ENCODE results near the gene GANC.

GRCh38 chr15:42368096-42368495, 95.1 kb downstream of the GANC start:
- TF ChIP-seq, protein P1, sequence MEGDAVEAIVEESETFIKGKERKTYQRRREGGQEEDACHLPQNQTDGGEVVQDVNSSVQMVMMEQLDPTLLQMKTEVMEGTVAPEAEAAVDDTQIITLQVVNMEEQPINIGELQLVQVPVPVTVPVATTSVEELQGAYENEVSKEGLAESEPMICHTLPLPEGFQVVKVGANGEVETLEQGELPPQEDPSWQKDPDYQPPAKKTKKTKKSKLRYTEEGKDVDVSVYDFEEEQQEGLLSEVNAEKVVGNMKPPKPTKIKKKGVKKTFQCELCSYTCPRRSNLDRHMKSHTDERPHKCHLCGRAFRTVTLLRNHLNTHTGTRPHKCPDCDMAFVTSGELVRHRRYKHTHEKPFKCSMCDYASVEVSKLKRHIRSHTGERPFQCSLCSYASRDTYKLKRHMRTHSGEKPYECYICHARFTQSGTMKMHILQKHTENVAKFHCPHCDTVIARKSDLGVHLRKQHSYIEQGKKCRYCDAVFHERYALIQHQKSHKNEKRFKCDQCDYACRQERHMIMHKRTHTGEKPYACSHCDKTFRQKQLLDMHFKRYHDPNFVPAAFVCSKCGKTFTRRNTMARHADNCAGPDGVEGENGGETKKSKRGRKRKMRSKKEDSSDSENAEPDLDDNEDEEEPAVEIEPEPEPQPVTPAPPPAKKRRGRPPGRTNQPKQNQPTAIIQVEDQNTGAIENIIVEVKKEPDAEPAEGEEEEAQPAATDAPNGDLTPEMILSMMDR (IDR thresholded peaks at IDR 0.05), result no peak
- TF ChIP-seq EP300 (IDR thresholded peaks at IDR 0.05) (no peak), POLR2A (IDR thresholded peaks at IDR 0.05) (no peak), POLR2AphosphoS5 (IDR thresholded peaks at IDR 0.05) (no peak)

Measured in stomach (tissue), 4 donors.